ENCODE measurements around the gene CCDC191.
A peak's percentile ranks its signal among the peaks of the same experiment; 100 is the strongest.

The CCDC191 gene

GRCh38 chr3:113954091-113954685, 102.1 kb downstream of the CCDC191 start:
- no peak for DNase-seq (ENCODE audit: low read depth)

GRCh38 chr3:113953677-113954076, 102.6 kb downstream of the CCDC191 start:
- no peak for DNase-seq (ENCODE audit: low read depth)

- DNase-seq (ENCODE audit: low read depth): no peak
Measured at GRCh38 chr3:113952921-113953320, 103.4 kb downstream of the CCDC191 start.

- DNase-seq (ENCODE audit: low read depth): no peak
Measured at GRCh38 chr3:113948015-113948917, 108.1 kb downstream of the CCDC191 start.

GRCh38 chr3:113947372-113948014, 108.8 kb downstream of the CCDC191 start, which contains the start of gene ZDHHC23:
Gene ZDHHC23, plus strand, starts transcription at chr3:113948013. Its CDS starts 790 bp downstream, at chr3:113948803.
- peak; percentile 29 for DNase-seq (ENCODE audit: low read depth)

- DNase-seq (ENCODE audit: low read depth): no peak
Measured at GRCh38 chr3:113946831-113947230, 109.5 kb downstream of the CCDC191 start.

- DNase-seq (ENCODE audit: low read depth): no peak
Measured at GRCh38 chr3:113927556-113927955, 128.8 kb downstream of the CCDC191 start.

- no peak for DNase-seq (ENCODE audit: low read depth)
Measured at GRCh38 chr3:113914646-113915045, 141.7 kb downstream of the CCDC191 start.
